GM18520 (cell line): ENCODE data around the gene MAN1A2.

Source experiments
- ATAC-seq: cut with Tn5 transposase; IDR thresholded peaks from one replicate; pipeline ENCODE4 v1.9.1; 2021; ENCODE audit not compliant: unreplicated experiment

The MAN1A2 gene

GRCh38 chr1:117481410-117481809 lies 114.2 kb downstream of the MAN1A2 start:
- ATAC-seq: no peak

GRCh38 chr1:117493906-117494305 lies 126.7 kb downstream of the MAN1A2 start:
- no peak for ATAC-seq

GRCh38 chr1:117495068-117495467 lies 127.8 kb downstream of the MAN1A2 start:
- no peak for ATAC-seq

GRCh38 chr1:117499071-117499470 lies 131.8 kb downstream of the MAN1A2 start:
- ATAC-seq: no peak

GRCh38 chr1:117500584-117500983 lies 133.3 kb downstream of the MAN1A2 start:
- ATAC-seq: no peak

- ATAC-seq: no peak
Observed at GRCh38 chr1:117501281-117501680, 134.0 kb downstream of the MAN1A2 start.

- no peak for ATAC-seq
Observed at GRCh38 chr1:117511273-117511672, 144.0 kb downstream of the MAN1A2 start.

GRCh38 chr1:117512728-117513321 lies 145.6 kb downstream of the MAN1A2 start:
- no peak for ATAC-seq

- ATAC-seq: no peak
Observed at GRCh38 chr1:117523111-117523510, 155.9 kb downstream of the MAN1A2 start.

- no peak for ATAC-seq
Observed at GRCh38 chr1:117527074-117527473, 159.8 kb downstream of the MAN1A2 start.

- no peak for ATAC-seq
Observed at GRCh38 chr1:117527566-117528102, 160.4 kb downstream of the MAN1A2 start.

- ATAC-seq: no peak
Observed at GRCh38 chr1:117529683-117530082, 162.4 kb downstream of the MAN1A2 start.

- no peak for ATAC-seq
Observed at GRCh38 chr1:117531222-117531621, 164.0 kb downstream of the MAN1A2 start.

- peak; percentile 57 for ATAC-seq
Observed at GRCh38 chr1:117534995-117535467, 167.8 kb downstream of the MAN1A2 start.

GRCh38 chr1:117535821-117536220 lies 168.6 kb downstream of the MAN1A2 start:
- no peak for ATAC-seq

- no peak for ATAC-seq
Observed at GRCh38 chr1:117537291-117537920, 170.2 kb downstream of the MAN1A2 start.

- ATAC-seq: no peak
Observed at GRCh38 chr1:117540532-117540931, 173.3 kb downstream of the MAN1A2 start.

- ATAC-seq: no peak
Observed at GRCh38 chr1:117541003-117541402, 173.8 kb downstream of the MAN1A2 start.

- no peak for ATAC-seq
Observed at GRCh38 chr1:117541585-117541984, 174.3 kb downstream of the MAN1A2 start.

- ATAC-seq: no peak
Observed at GRCh38 chr1:117544509-117545109, 177.4 kb downstream of the MAN1A2 start.

- no peak for ATAC-seq
Observed at GRCh38 chr1:117546467-117546866, 179.2 kb downstream of the MAN1A2 start.

- no peak for ATAC-seq
Observed at GRCh38 chr1:117553471-117553870, 186.2 kb downstream of the MAN1A2 start.
